ENCODE data around the gene ZNFX1.

DNA sequence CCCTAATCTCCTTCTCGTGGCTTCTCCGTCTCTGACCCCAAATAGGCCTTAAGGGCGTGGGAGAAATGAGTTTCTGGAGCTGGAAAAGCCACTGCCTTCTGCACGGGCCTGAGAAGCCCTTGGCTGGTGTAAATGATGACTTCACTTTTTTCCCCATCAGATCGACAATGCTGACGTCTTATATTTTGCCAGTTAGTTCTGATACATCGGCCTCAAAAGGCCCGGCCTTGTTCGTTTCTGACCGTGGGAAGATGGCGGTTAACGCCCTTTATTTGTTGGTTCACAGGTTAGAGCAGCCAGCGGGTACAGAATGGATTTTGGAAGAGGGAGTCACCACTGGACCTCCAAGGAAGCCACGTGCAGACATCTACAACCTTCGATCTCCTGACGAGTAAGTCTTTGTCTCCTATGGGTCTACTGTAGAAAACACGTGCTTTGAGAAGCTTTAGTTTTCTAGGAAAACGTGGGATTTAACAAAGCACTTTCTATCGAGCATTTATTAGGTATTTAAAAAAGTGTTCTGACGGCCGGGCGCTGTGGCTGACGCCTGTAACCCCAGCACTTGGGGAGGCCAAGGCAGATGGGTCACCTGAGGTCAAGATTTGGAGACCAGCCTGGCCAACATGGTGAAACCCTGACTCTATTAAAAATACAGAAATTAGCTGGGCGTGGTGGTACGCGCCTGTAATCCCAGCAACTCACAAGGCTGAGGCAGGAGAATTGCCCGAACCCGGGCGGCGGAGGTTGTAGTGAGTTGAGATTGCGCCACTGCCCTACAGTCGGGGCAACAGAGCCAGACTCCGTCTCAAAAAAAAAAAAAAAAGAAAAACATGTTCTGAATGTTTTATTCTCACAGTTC is 1.2 kb upstream of the ZNFX1 start:
- TF ChIP-seq, protein P1, sequence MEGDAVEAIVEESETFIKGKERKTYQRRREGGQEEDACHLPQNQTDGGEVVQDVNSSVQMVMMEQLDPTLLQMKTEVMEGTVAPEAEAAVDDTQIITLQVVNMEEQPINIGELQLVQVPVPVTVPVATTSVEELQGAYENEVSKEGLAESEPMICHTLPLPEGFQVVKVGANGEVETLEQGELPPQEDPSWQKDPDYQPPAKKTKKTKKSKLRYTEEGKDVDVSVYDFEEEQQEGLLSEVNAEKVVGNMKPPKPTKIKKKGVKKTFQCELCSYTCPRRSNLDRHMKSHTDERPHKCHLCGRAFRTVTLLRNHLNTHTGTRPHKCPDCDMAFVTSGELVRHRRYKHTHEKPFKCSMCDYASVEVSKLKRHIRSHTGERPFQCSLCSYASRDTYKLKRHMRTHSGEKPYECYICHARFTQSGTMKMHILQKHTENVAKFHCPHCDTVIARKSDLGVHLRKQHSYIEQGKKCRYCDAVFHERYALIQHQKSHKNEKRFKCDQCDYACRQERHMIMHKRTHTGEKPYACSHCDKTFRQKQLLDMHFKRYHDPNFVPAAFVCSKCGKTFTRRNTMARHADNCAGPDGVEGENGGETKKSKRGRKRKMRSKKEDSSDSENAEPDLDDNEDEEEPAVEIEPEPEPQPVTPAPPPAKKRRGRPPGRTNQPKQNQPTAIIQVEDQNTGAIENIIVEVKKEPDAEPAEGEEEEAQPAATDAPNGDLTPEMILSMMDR (IDR thresholded peaks at IDR 0.05) = no peak
- no peak for TF ChIP-seq EZH2 (IDR thresholded peaks at IDR 0.05; ENCODE audit: borderline replicate concordance, insufficient read depth, low read depth, low read length, poor library complexity, severe bottlenecking)

Data from B cell (primary cell).